HepG2 (cell line): Measurements from ENCODE around the gene DEPDC1B. TPM values are rescaled to one million over a fixed set of nuclear protein-coding genes. Genes with fewer than 3 reads are reported as not detected.

ENCODE experiments used
- ESRRA ChIP-seq: sonication (generic); formaldehyde crosslinking; IDR thresholded peaks from 2 replicates; pipeline ENCODE4 v1.5.1; 2020; ENCODE audit warnings: mild to moderate bottlenecking, low read depth, missing genetic modification reagents
- HHEX ChIP-seq: IDR thresholded peaks from 2 replicates; pipeline ENCODE4 v1.6.1; 2016; ENCODE audit warnings: control low read depth
- KDM4B ChIP-seq: sonication (generic); formaldehyde crosslinking; IDR thresholded peaks from 2 replicates; pipeline ENCODE4 v1.4.0; 2020; ENCODE audit warnings: missing genetic modification reagents
- MXD4 ChIP-seq: IDR thresholded peaks from 2 replicates; pipeline ENCODE4 v1.6.1; 2016; ENCODE audit warnings: mild to moderate bottlenecking, missing biosample characterization, missing genetic modification reagents
- POGZ ChIP-seq: sonication (generic); formaldehyde crosslinking; IDR thresholded peaks from 2 replicates; pipeline ENCODE4 v1.4.0; 2020; ENCODE audit warnings: mild to moderate bottlenecking, missing genetic modification reagents
- SNAI1 ChIP-seq: sonication (generic); formaldehyde crosslinking; IDR thresholded peaks from 2 replicates; pipeline ENCODE4 v1.5.0; 2020; ENCODE audit warnings: mild to moderate bottlenecking, missing genetic modification reagents, borderline replicate concordance
- TEAD3 ChIP-seq: optimal IDR thresholded peaks from 2 replicates; pipeline ENCODE3; 2016; ENCODE audit warnings: borderline replicate concordance
- ZMYM2 ChIP-seq: sonication (generic); formaldehyde crosslinking; IDR thresholded peaks from 2 replicates; pipeline ENCODE4 v1.8.0; 2022; ENCODE audit warnings: mild to moderate bottlenecking, missing genetic modification reagents
- ZNF362 ChIP-seq: sonication (generic); formaldehyde crosslinking; IDR thresholded peaks from 2 replicates; pipeline ENCODE4 v1.4.0; 2020; ENCODE audit warnings: missing genetic modification reagents, mild to moderate bottlenecking, borderline replicate concordance
- ZNF609 ChIP-seq: sonication (generic); formaldehyde crosslinking; IDR thresholded peaks from 2 replicates; pipeline ENCODE4 v1.4.0; 2020; ENCODE audit warnings: mild to moderate bottlenecking, missing genetic modification reagents, borderline replicate concordance
- ZNF674 ChIP-seq: sonication (generic); formaldehyde crosslinking; IDR thresholded peaks from 2 replicates; pipeline ENCODE4 v1.5.0; 2020; ENCODE audit warnings: low read depth, mild to moderate bottlenecking, missing genetic modification reagents
- polyA plus RNA-seq, 8 experiments: library from polyadenylated mRNA; depleted of rRNA in 3 of 8; stranded (reverse) in 7 of 8; unstranded in 1 of 8; fragments of >200 nt; fragmentation: Illumina TruSeq in 4 of 8; extraction: Trizol in 4 of 8; gene quantifications; 2 replicates each; pipeline versions ENCODE4 v1.2.1 to v1.2.3, GENCODE V29; 2011 to 2016; ENCODE audit warnings: low read depth in 4 of 8, missing spikeins in 1 of 8, mixed read lengths in 1 of 8; ENCODE audit not compliant: insufficient read depth in 1 of 8
- total RNA-seq, 5 experiments: library from RNA; depleted of rRNA; stranded (reverse); fragments of >200 nt; fragmentation: Illumina TruSeq; extraction: Trizol; gene quantifications; 2 replicates each; pipeline ENCODE4 v1.2.3, GENCODE V29; 2016; ENCODE audit warnings: low read depth in 1 of 5

Gene DEPDC1B
- total and polyA plus RNA-seq, 2 of the 13 experiments (the other 11 are each of a cell fraction or from before 2014, with no cell fraction given), result 29.5 to 51.3 TPM

- TF ChIP-seq ZNF362 (peak; percentile 72; the same call in 1 of the 2 replicates), KDM4B (CRISPR knock-in tag) (no peak; the same call in 1 of the 2 replicates), ZMYM2 (CRISPR knock-in tag) (peak; percentile 49; the same call in 1 of the 2 replicates), ZNF609 (CRISPR knock-in tag) (peak; percentile 99), POGZ (CRISPR knock-in tag) (peak; percentile 79), ESRRA (CRISPR knock-in tag) (peak; percentile 82; the same call in 1 of the 2 replicates), SNAI1 (CRISPR knock-in tag) (no peak), TEAD3 (peak; percentile 94), HHEX (CRISPR knock-in tag) (peak; percentile 91), MXD4 (peak; percentile 55; the same call in 1 of the 2 replicates), ZNF674 (CRISPR knock-in tag) (no peak)
These were observed 27.2 kb downstream of the DEPDC1B start (continued) for GRCh38 chr5:60672693-60673264.
